H1 (cell line): ENCODE measurements around the gene ME1. TPM values are rescaled to one million over a fixed set of nuclear protein-coding genes. Genes with fewer than 3 reads are reported as not detected.

ENCODE experiments used
- ASH2L ChIP-seq: fragments of 200-600, 300-600 bp; sonication (generic); IDR thresholded peaks from one replicate; pipeline ENCODE4 v1.7.1; 2017; ENCODE audit warnings: low read length
- CBX5 ChIP-seq: fragments of 300-800, 300-1000 bp; sonication (generic); IDR thresholded peaks from 2 replicates; pipeline ENCODE4 v1.7.1; 2016; ENCODE audit warnings: antibody characterized with exemption, low read length, low read depth
- EZH2 ChIP-seq: fragments of 200-600 bp; sonication (generic); IDR thresholded peaks from 2 replicates; pipeline ENCODE4 v1.7.1; 2012; ENCODE audit warnings: low read depth, mild to moderate bottlenecking, moderate library complexity, low read length, inconsistent platforms; ENCODE audit not compliant: severe bottlenecking
- GTF2F1 ChIP-seq: IDR thresholded peaks from 2 replicates; pipeline ENCODE4 v1.6.1; 2012; ENCODE audit warnings: low read depth, low read length, improper control_type of control experiment, borderline replicate concordance
- PHF8 ChIP-seq: fragments of 200-600 bp; sonication (generic); conservative IDR thresholded peaks from 2 replicates; pipeline ENCODE4 v1.7.1; 2012; ENCODE audit warnings: low read depth, mild to moderate bottlenecking, inconsistent platforms, low read length, moderate library complexity
- RNF2 ChIP-seq: fragments of 200-900, 300-1000 bp; sonication (generic); IDR thresholded peaks from 2 replicates; pipeline ENCODE4 v1.7.1; 2016; ENCODE audit warnings: borderline replicate concordance, low read depth, mild to moderate bottlenecking, antibody characterized with exemption, low read length; ENCODE audit not compliant: poor library complexity, severe bottlenecking; ENCODE audit errors: missing control alignments
- SIX5 ChIP-seq: IDR thresholded peaks from 2 replicates; pipeline ENCODE4 v1.6.1; 2011; ENCODE audit warnings: mild to moderate bottlenecking, low read depth, low read length
- polyA plus RNA-seq, 7 experiments: library from polyadenylated mRNA; depleted of rRNA in 3 of 7; stranded (reverse) in 5 of 7; unstranded in 2 of 7; fragments of >200 nt in 5 of 7; fragments of 200-250 nt in 2 of 7; gene quantifications; 1 replicate in 5 of 7; 2 replicates in 1 of 7; 4 replicates in 1 of 7; pipeline versions ENCODE4 v1.2.1 to v1.2.3, GENCODE V29; 2011 to 2013; ENCODE audit warnings: missing spikeins in 2 of 7, mixed read lengths in 2 of 7
- total RNA-seq: library from RNA; stranded (reverse); fragmentation: NEBNext Ultra II Directional; extraction: Animal tissue kit (Norgen Biotek cat#: 25700); gene quantifications from 2 replicates; pipeline ENCODE4 v1.2.1, GENCODE V29; 2021
- TF ChIP-seq, protein P1 (sequence below): IDR thresholded peaks from 2 replicates; pipeline ENCODE4 v1.6.1; 2012; ENCODE audit warnings: inconsistent platforms

The ME1 gene
- total and polyA plus RNA-seq, 2 of the 8 experiments (the other 6 are each of a cell fraction or from before 2014, with no cell fraction given), result 1.3 to 3.9 TPM

DNA sequence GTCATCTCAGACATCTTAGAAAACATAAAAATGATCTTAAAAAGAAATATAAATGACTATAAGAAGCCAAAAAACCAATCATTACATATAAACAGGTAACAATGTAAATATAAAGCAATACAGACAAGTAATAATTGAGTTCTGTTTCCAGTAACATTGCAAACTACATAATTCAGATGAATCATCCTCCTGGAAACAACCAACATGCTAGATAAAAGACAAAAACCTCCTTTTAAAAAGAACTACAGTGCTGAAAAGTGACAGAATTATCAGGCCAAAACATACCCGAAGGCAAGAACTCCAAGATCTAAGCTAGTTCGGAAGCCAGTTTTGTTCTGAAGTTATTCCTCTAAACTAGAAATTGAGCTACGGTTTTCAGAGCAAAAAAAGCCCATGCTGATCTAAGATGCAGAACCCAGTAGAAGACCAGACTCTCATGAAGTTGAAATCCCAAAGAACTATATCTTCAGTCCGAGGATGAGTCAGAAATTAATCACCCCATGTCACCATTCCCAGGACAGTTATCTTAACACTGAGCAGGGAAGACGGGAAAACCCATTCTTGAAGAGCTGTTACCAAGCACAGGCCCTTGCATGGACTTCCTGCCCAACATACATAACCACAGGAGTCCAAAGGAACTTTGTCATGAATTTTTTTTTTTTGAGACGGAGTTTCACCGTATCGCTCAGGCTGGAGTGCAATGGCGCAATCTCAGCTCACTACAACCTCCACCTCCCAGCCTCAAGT is 247.6 kb downstream of the ME1 start (continued):
- TF ChIP-seq RNF2 (no peak), ASH2L (no peak), CBX5 (no peak), PHF8 (no peak), SIX5 (no peak), GTF2F1 (no peak), EZH2 (no peak)
- TF ChIP-seq, protein P1, sequence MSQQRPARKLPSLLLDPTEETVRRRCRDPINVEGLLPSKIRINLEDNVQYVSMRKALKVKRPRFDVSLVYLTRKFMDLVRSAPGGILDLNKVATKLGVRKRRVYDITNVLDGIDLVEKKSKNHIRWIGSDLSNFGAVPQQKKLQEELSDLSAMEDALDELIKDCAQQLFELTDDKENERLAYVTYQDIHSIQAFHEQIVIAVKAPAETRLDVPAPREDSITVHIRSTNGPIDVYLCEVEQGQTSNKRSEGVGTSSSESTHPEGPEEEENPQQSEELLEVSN, result no peak
